ENCODE data around the gene TUSC2. TPM values are rescaled to one million over a fixed set of nuclear protein-coding genes. Genes with fewer than 3 reads are reported as not detected.

The TUSC2 gene
- total and polyA plus RNA-seq, 9 of the 15 experiments (the other 6 are each of a cell fraction or from before 2014, with no cell fraction given): 2.8 to 67.5 (median 25.8) TPM

DNA sequence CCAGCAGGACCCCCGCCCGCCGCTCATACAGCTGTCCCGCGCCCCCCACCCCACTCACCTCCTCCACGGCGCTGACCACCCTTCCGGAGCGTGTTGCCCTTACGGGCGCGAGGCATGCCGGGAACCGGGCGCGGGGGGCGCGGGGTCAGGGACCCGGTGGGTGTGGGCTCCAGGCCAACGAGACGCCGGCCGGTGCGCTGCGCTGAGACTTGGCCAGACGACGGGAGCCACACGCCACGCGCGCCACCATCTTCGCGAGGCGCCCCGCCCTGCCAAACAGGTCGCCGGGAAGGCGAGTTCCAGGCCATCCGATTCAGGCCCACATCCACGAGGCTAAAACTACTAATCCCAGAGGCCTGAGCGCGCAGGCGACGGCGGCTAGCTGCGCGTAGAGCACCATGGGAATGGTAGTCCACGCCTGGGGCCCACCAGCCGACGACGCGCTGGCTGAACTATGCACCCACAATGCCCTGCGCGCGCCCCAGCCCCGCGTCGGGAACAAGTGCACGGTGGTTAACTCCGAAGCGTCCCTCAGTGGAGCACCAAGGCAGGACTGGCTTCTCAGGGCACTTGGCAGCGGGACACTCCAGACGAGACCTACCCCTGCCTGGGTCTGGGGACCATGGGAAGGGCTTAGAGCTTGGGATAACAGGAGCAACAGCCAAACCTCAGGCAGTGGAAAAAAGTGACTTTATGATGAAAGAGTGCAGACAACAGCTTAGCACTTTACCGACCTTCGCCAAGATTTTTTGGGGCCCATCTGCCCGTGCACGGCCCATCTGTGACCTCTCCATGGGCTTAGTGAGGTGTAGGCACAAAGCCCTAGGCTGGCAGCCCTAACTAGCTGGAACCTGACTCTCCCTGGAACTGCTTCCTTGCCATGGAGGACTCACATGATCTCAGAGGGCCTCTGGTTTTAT lies 35.6 kb downstream of the TUSC2 start, which contains the start of gene IFRD2:
IFRD2 (minus strand) TSS at position 271 of the 920 bp plus-strand sequence; CDS start at position 116, 155 bp downstream.
- peak within 1 kb of the TSS; percentile 96 for H3K27ac ChIP-seq (ENCODE audit: extremely low read depth, low read depth, low read length)
- peak within 1 kb of the TSS; percentile 79 for H3K4me3 ChIP-seq
- peaks cover 33% of the 10 kb centered on the region for H3K79me2 ChIP-seq (ENCODE audit: control insufficient read depth, insufficient read depth, low read length)
- H3K9me1 ChIP-seq (ENCODE audit: control insufficient read depth, insufficient read depth, low read length): no peaks in the 10 kb centered on the region
- H4K20me1 ChIP-seq (replicated peaks; ENCODE audit: control insufficient read depth, insufficient read depth, low read length): no peaks in the 10 kb centered on the region
- TSS peak; percentile 91 for BruUV-seq (replicated peaks)
- peak; percentile 99 for ATAC-seq
- H3K9me3 ChIP-seq (replicated peaks; ENCODE audit: control insufficient read depth, insufficient read depth, low read depth, low read length): no peaks in the 10 kb centered on the region
- H3K36me3 ChIP-seq (ENCODE audit: control insufficient read depth, insufficient read depth, low read length): peaks cover 41% of the 10 kb centered on the region; the same call in 2 of the 3 replicates
- DNase-seq (ENCODE audit: extremely low read depth in 1 of 4, low spot score in 3 of 4): peak; percentile 75 to 96 (median 80)
- intact Hi-C loops (cut with micrococcal nuclease) (no loop called here), in situ Hi-C loops (cut with MboI) (no loop called here)
- ChIA-PET POLR2A (interaction anchor here (0.7 to 2.4 kb wide), 8 partner anchors 8 to 654 kb away, joined by 3 to 8 read pairs (median 4); no protein-coding TSS in a partner anchor), CTCF (ENCODE audit: low intra/inter-chr PET ratio) (no interaction called here)
- WGBS (ENCODE audit: insufficient coverage, low coverage, missing lambda C conversion rate): 2% methylated on average over 29 of the region's 67 CpGs
- peak; percentile 96 for FAIRE-seq
- no peaks in the 10 kb centered on the region for H3K27me3 ChIP-seq (ENCODE audit: control insufficient read depth in 2 of 2, insufficient read depth in 2 of 2, low read length in 2 of 2)
- H3K9ac ChIP-seq (ENCODE audit: insufficient read depth in 1 of 2, low read depth in 2 of 2, low read length in 2 of 2): peak within 1 kb of the TSS; percentile 95 to 100
- H3K4me2 ChIP-seq (ENCODE audit: insufficient read depth, low read length): peak within 1 kb of the TSS; percentile 91
- peak within 1 kb of the TSS; percentile 70 for H2AFZ ChIP-seq (ENCODE audit: low read depth, low read length)
- peaks cover 8 to 66% of the 10 kb centered on the region in 2 experiments; a peak in 3 of 5 replicates for H3K4me1 ChIP-seq (replicated peaks in 1 of 2; ENCODE audit: control insufficient read depth in 2 of 2, insufficient read depth in 2 of 2, low read length in 2 of 2)
- TF ChIP-seq SAP30 (IDR thresholded peaks at IDR 0.05; ENCODE audit: borderline replicate concordance, insufficient read depth, low read depth, low read length, poor library complexity, severe bottlenecking) (peak; percentile 79), KLF13 (tag; IDR thresholded peaks at IDR 0.05; ENCODE audit: borderline replicate concordance, low read depth) (peak; percentile 89), HMGN3 (IDR thresholded peaks at IDR 0.05; ENCODE audit: borderline replicate concordance, extremely low read depth, insufficient read length, low read depth, low read length) (peak; percentile 93), ZFP91 (CRISPR knock-in tag; IDR thresholded peaks at IDR 0.05) (no peak), TAF1 (IDR thresholded peaks at IDR 0.05; ENCODE audit: control insufficient read depth, extremely low read depth, insufficient read depth, low read length, severe bottlenecking) (peak; percentile 67), SIN3B (IDR thresholded peaks at IDR 0.05; ENCODE audit: low read depth) (peak; percentile 81), SMAD3 (CRISPR knock-in tag; conservative IDR thresholded peaks at IDR 0.05) (peak; percentile 96), EP400 (IDR thresholded peaks at IDR 0.05) (peak; percentile 90), PHF8 (IDR thresholded peaks at IDR 0.05; ENCODE audit: borderline replicate concordance, low read length) (peak; percentile 62; the same call in 1 of the 2 replicates), POLR2A (conservative IDR thresholded peaks at IDR 0.05) (peak; percentile 54), HCFC1 (IDR thresholded peaks at IDR 0.05; ENCODE audit: low read depth, low read length) (peak; percentile 100), ZKSCAN8 (CRISPR knock-in tag; IDR thresholded peaks at IDR 0.05) (0 out of 2 replicates have a peak, but pooled peaks have one; percentile 34), CHD2 (IDR thresholded peaks at IDR 0.05; ENCODE audit: low read depth, low read length) (peak; percentile 64), TFAP4 (CRISPR knock-in tag; IDR thresholded peaks at IDR 0.05; ENCODE audit: borderline replicate concordance) (peak; percentile 88), SMAD4 (CRISPR knock-in tag; conservative IDR thresholded peaks at IDR 0.05) (peak; percentile 89), ZNF76 (CRISPR knock-in tag; IDR thresholded peaks at IDR 0.05; ENCODE audit: borderline replicate concordance) (peak; percentile 91), NFYB (IDR thresholded peaks at IDR 0.05; ENCODE audit: extremely low read depth, insufficient read length) (no peak), SIN3A (IDR thresholded peaks at IDR 0.05; ENCODE audit: borderline replicate concordance in 2 of 2, control insufficient read depth in 1 of 2, low read depth in 2 of 2, low read length in 2 of 2) (peak; percentile 73 to 85; a peak in 2 of 4 replicates)
